Esophagus muscularis mucosa (tissue), 4 donors: ENCODE data around the gene DBF4.
"Not testable (repeated sequence)": the region's sequence is repeated elsewhere in the genome, so short reads cannot be mapped to it uniquely, and the experiment has no call there.

Experiments used
- EP300 ChIP-seq: sonication (generic); formaldehyde crosslinking; IDR thresholded peaks from one replicate; pipeline ENCODE4 v1.6.1; 2017; ENCODE audit warnings: antibody characterized with exemption
- POLR2A ChIP-seq: fragments of 450-650 bp; IDR thresholded peaks from one replicate; pipeline ENCODE4 v1.6.1; 2017; ENCODE audit warnings: antibody characterized with exemption, moderate library complexity, mild to moderate bottlenecking, low read depth
- POLR2AphosphoS5 ChIP-seq, 2 donors: sonication (generic); formaldehyde crosslinking; IDR thresholded peaks; one replicate each; pipeline ENCODE4 v1.6.1; 2017; ENCODE audit warnings: antibody characterized with exemption in 2 of 2
- TF ChIP-seq, protein P1 (sequence below), 3 experiments: fragments of 200-600 bp in 2 of 3; fragments of 450-650 bp in 1 of 3; sonication (generic) in 2 of 3; IDR thresholded peaks; one replicate each; pipeline ENCODE4 v1.5.1; 2017 to 2019; ENCODE audit warnings: antibody characterized with exemption in 3 of 3, mild to moderate bottlenecking in 2 of 3, moderate library complexity in 1 of 3

- not testable (repeated sequence) for TF ChIP-seq POLR2A; EP300; POLR2AphosphoS5 (IDR thresholded peaks at IDR 0.05)
- TF ChIP-seq, protein P1, sequence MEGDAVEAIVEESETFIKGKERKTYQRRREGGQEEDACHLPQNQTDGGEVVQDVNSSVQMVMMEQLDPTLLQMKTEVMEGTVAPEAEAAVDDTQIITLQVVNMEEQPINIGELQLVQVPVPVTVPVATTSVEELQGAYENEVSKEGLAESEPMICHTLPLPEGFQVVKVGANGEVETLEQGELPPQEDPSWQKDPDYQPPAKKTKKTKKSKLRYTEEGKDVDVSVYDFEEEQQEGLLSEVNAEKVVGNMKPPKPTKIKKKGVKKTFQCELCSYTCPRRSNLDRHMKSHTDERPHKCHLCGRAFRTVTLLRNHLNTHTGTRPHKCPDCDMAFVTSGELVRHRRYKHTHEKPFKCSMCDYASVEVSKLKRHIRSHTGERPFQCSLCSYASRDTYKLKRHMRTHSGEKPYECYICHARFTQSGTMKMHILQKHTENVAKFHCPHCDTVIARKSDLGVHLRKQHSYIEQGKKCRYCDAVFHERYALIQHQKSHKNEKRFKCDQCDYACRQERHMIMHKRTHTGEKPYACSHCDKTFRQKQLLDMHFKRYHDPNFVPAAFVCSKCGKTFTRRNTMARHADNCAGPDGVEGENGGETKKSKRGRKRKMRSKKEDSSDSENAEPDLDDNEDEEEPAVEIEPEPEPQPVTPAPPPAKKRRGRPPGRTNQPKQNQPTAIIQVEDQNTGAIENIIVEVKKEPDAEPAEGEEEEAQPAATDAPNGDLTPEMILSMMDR (IDR thresholded peaks at IDR 0.05), result not testable (repeated sequence)
Measured at GRCh38 chr7:87873328-87873727, 3.0 kb upstream of the DBF4 start.
